Calu3 (cell line): ENCODE results near the gene RPS6KA2. TPM values are rescaled to one million over a fixed set of nuclear protein-coding genes. Genes with fewer than 3 reads are reported as not detected.

Experiments used
- BruUV-seq: library from RNA; stranded (reverse); fragments of 400-500 nt; replicated peaks from 2 replicates; lab custom pipeline; 2021; lab: Mats Ljungman, UMichigan
- CTCF ChIA-PET: fragments of 300-600 bp; sonication (Branson Sonifier 250); formaldehyde crosslinking; loops from one replicate; lab custom pipeline; 2022; ENCODE audit warnings: antibody characterized with exemption; lab: Charles Lee
- DNase-seq: peaks from one replicate; pipeline ENCODE4 v3.0.0; 2022
- H3K27ac Mint-ChIP-seq: one replicate; pipeline ENCODE4 v1.8.0; 2022; ENCODE audit warnings: mixed read lengths; ENCODE audit not compliant: unreplicated experiment
- H3K27me3 Mint-ChIP-seq: one replicate; pipeline ENCODE4 v1.8.0; 2022; ENCODE audit warnings: mixed read lengths; ENCODE audit not compliant: unreplicated experiment
- H3K36me3 Mint-ChIP-seq: one replicate; pipeline ENCODE4 v1.8.0; 2022; ENCODE audit warnings: mild to moderate bottlenecking, moderate library complexity, mixed read lengths; ENCODE audit not compliant: insufficient read depth, unreplicated experiment
- H3K4me1 Mint-ChIP-seq: one replicate; pipeline ENCODE4 v1.8.0; 2022; ENCODE audit warnings: mild to moderate bottlenecking, low read depth, mixed read lengths; ENCODE audit not compliant: unreplicated experiment
- H3K4me3 Mint-ChIP-seq: one replicate; pipeline ENCODE4 v1.8.0; 2022; ENCODE audit warnings: mild to moderate bottlenecking, low read depth, moderate library complexity, mixed read lengths; ENCODE audit not compliant: unreplicated experiment
- H3K9me3 Mint-ChIP-seq: one replicate; pipeline ENCODE4 v1.8.0; 2022; ENCODE audit warnings: low read depth, mixed read lengths; ENCODE audit not compliant: unreplicated experiment
- CTCF ChIP-seq: fragments of 200-600 bp; IDR thresholded peaks from one replicate; pipeline ENCODE4 v1.8.0; 2022; ENCODE audit warnings: antibody characterized with exemption; ENCODE audit not compliant: unreplicated experiment
- intact Hi-C: fragments of 100-400 bp; cut with micrococcal nuclease; formaldehyde crosslinking; loops from one replicate; pipeline ENCODE4 v1.10.0; 2022; ENCODE audit not compliant: unreplicated experiment
- total RNA-seq: library from RNA; stranded (reverse); gene quantifications from 2 replicates; pipeline ENCODE4 v1.2.3, GENCODE V29; 2022

RPS6KA2 gene
- total RNA-seq, 1 experiment from 2014 or later = 41.3 TPM

GRCh38 chr6:166377721-166378120 lies 249.3 kb downstream of the RPS6KA2 start:
- H3K27ac Mint-ChIP-seq = no peak overlapping the region
- no peak for TF ChIP-seq CTCF
- CTCF ChIA-PET = no interaction called here
- no peak overlapping the region for H3K4me3 Mint-ChIP-seq
- no peaks in the 10 kb centered on the region for H3K4me1 Mint-ChIP-seq
- no TSS peak for BruUV-seq
- DNase-seq = no peak
- no peaks in the 10 kb centered on the region for H3K9me3 Mint-ChIP-seq
- peaks cover 17% of the 10 kb centered on the region for H3K36me3 Mint-ChIP-seq
- intact Hi-C loops = no loop called here
- H3K27me3 Mint-ChIP-seq = no peaks in the 10 kb centered on the region

GRCh38 chr6:166375013-166375412 lies 252.0 kb downstream of the RPS6KA2 start:
- Mint-ChIP-seq H3K4me1 (no peaks in the 10 kb centered on the region), H3K27ac (no peak overlapping the region), H3K4me3 (no peak overlapping the region), H3K36me3 (no peaks in the 10 kb centered on the region), H3K9me3 (no peaks in the 10 kb centered on the region), H3K27me3 (no peaks in the 10 kb centered on the region)
- intact Hi-C loops = no loop called here
- TF ChIP-seq CTCF = no peak
- CTCF ChIA-PET = interaction anchor here (1.2 kb wide), 1 partner anchor 20 kb away, joined by 3 read pairs; no protein-coding TSS in a partner anchor
- no TSS peak for BruUV-seq
- DNase-seq = no peak

- no peak for TF ChIP-seq CTCF
- Mint-ChIP-seq H3K36me3 (no peaks in the 10 kb centered on the region), H3K27ac (no peak overlapping the region), H3K9me3 (no peaks in the 10 kb centered on the region), H3K4me3 (no peak overlapping the region), H3K4me1 (no peaks in the 10 kb centered on the region), H3K27me3 (no peaks in the 10 kb centered on the region)
- intact Hi-C loops = no loop called here
- BruUV-seq = no TSS peak
- DNase-seq = no peak
- CTCF ChIA-PET = no interaction called here
These were observed 256.6 kb downstream of the RPS6KA2 start for GRCh38 chr6:166370489-166370888.

- no peak for DNase-seq
- H3K36me3 Mint-ChIP-seq = no peaks in the 10 kb centered on the region
- H3K27ac Mint-ChIP-seq = no peak overlapping the region
- CTCF ChIA-PET = no interaction called here
- H3K9me3 Mint-ChIP-seq = no peaks in the 10 kb centered on the region
- H3K27me3 Mint-ChIP-seq = no peaks in the 10 kb centered on the region
- no peak overlapping the region for H3K4me3 Mint-ChIP-seq
- intact Hi-C loops = no loop called here
- no TSS peak for BruUV-seq
- no peaks in the 10 kb centered on the region for H3K4me1 Mint-ChIP-seq
- no peak for TF ChIP-seq CTCF
These were observed 257.3 kb downstream of the RPS6KA2 start for GRCh38 chr6:166369782-166370181.
